Spleen (tissue), 11 donors: ENCODE measurements around the gene TMEM86A. TPM values are rescaled to one million over a fixed set of nuclear protein-coding genes. Genes with fewer than 3 reads are reported as not detected.
"Not testable (repeated sequence)": the region's sequence is repeated elsewhere in the genome, so short reads cannot be mapped to it uniquely, and the experiment has no call there.

Experiments used
- DNase-seq: peaks from one replicate; pipeline ENCODE4 v3.0.0-alpha.2; 2020
- H3K27ac ChIP-seq, 8 donors: fragments of 200-600 bp; sonication (generic) in 7 of 8; 1 replicate in 4 of 8; 2 replicates in 4 of 8; pipeline versions ENCODE4 v1.5.0 to v1.8.0; 2016 to 2021; ENCODE audit warnings: inconsistent platforms in 4 of 8, mild to moderate bottlenecking in 4 of 8, moderate library complexity in 1 of 8
- H3K27me3 ChIP-seq, 7 donors: fragments of 200-600 bp; sonication (generic) in 6 of 7; replicated peaks in 1 of 7; 1 replicate in 4 of 7; 2 replicates in 3 of 7; pipeline versions ENCODE4 v1.5.0 to v1.8.0; 2016 to 2021; ENCODE audit warnings: inconsistent platforms in 3 of 7, mild to moderate bottlenecking in 1 of 7
- H3K36me3 ChIP-seq, 6 donors: fragments of 200-600 bp; sonication (generic) in 5 of 6; 1 replicate in 4 of 6; 2 replicates in 2 of 6; pipeline versions ENCODE4 v1.5.0 to v1.8.0; 2016 to 2021; ENCODE audit warnings: inconsistent platforms in 2 of 6
- H3K4me1 ChIP-seq, 6 donors: fragments of 200-600 bp; sonication (generic) in 5 of 6; 1 replicate in 3 of 6; 2 replicates in 3 of 6; pipeline versions ENCODE4 v1.5.0 to v1.8.0; 2016 to 2021; ENCODE audit warnings: inconsistent platforms in 3 of 6
- H3K4me3 ChIP-seq, 8 donors: fragments of 200-600 bp; sonication (generic) in 7 of 8; 1 replicate in 4 of 8; 2 replicates in 4 of 8; pipeline versions ENCODE4 v1.5.0 to v1.8.0; 2016 to 2021; ENCODE audit warnings: inconsistent platforms in 4 of 8, mild to moderate bottlenecking in 4 of 8, moderate library complexity in 2 of 8
- H3K9me3 ChIP-seq, 8 donors: fragments of 200-600 bp; sonication (generic) in 7 of 8; 1 replicate in 4 of 8; 2 replicates in 4 of 8; pipeline versions ENCODE4 v1.5.0 to v1.8.0; 2016 to 2021; ENCODE audit warnings: inconsistent platforms in 4 of 8
- POLR2A ChIP-seq, 3 donors: fragments of 450-650 bp; IDR thresholded peaks; one replicate each; pipeline ENCODE4 v1.5.1; 2017; ENCODE audit warnings: antibody characterized with exemption in 3 of 3, mild to moderate bottlenecking in 1 of 3
- POLR2AphosphoS5 ChIP-seq, 3 donors: sonication (generic); formaldehyde crosslinking; IDR thresholded peaks; one replicate each; pipeline ENCODE4 v1.5.1; 2017; ENCODE audit warnings: antibody characterized with exemption in 3 of 3
- WGBS, 5 donors: extraction: QIAGEN DNeasy Blood & Tissue Kit in 3 of 5; methylation state at CpG; one replicate each; pipeline versions ENCODE4 v1.1.5 to v1.1.7; 2013 to 2018; 5-methylcytosine and 5-hydroxymethylcytosine counted together
- intact Hi-C: fragments of 100-400 bp; cut with DNase I; formaldehyde crosslinking; loops from one replicate; pipeline ENCODE4 v1.15.0; 2023; ENCODE audit warnings: low total_unique reads
- polyA plus RNA-seq, 3 donors: library from polyadenylated mRNA; stranded (reverse); fragments of 200-250 nt; gene quantifications; one replicate each; pipeline ENCODE4 v1.2.1, GENCODE V29; 2013
- total RNA-seq, 7 donors: library from RNA; depleted of rRNA in 3 of 7; stranded (reverse); fragments of >200 nt in 3 of 7; fragmentation: NEBNext Ultra II Directional in 4 of 7; extraction: Animal tissue kit (Norgen Biotek cat#: 25700) in 4 of 7; gene quantifications; one replicate each; pipeline versions ENCODE4 v1.1.0 to v1.2.1, GENCODE V29; 2016 to 2021
- TF ChIP-seq, protein P1 (sequence below), 11 experiments: fragments of 200-600 bp in 7 of 11; fragments of 450-650 bp in 4 of 11; sonication (generic) in 4 of 11; IDR thresholded peaks in 8 of 11; conservative IDR thresholded peaks in 3 of 11; 1 replicate in 7 of 11; 2 replicates in 4 of 11; pipeline versions ENCODE4 v1.4.0 to v1.8.0; 2016 to 2021; ENCODE audit warnings: antibody characterized with exemption in 11 of 11, inconsistent platforms in 4 of 11, mild to moderate bottlenecking in 1 of 11
- donor health status: healthy with polysubstance abuse.
- donor health status: DM: no; HTN: no; CAD: no; lungs with moderate emphysema.
- donor health status: DM: no; HTN: no; CAD: no.
- donor health status: Bipolar disorder and iron deficiency.
- donor health status: healthy.
- donor health status: DM: no; HTN: no; CAD: no.
- donor health status: DM: yes; HTN: yes; CAD: no.

TMEM86A gene
- total and polyA plus RNA-seq, 10 donors, result 0.98 to 25.0 (median 9.9) TPM

DNA sequence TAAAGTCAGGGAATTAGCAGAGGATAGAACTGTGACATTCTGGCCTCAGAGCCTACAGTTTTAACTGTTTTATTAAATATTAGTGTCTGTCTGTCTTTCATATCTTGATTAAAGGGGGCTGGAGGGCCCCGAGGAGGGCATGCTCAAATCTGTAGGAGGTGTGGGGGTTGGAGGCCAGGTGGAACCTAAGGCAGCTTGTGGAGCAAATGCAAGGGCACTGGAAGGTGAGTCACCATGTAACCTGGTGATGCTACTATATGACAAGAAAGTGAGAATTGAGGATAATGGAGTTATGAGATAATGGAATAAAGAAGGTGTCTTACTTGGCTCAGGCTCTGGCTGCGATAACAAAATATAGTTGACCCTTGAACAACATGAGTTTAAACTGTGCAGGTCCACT, 27.3 kb upstream of the TMEM86A start:
- intact Hi-C loops, result no loop called here
- Histone ChIP-seq H3K9me3 (no peaks in the 10 kb centered on the region), H3K27ac (no peak overlapping the region), H3K4me3 (no peak overlapping the region), H3K4me1 (peaks cover 0 to 23% (median 0%) of the 10 kb centered on the region in 6 donors), H3K27me3 (no peaks in the 10 kb centered on the region), H3K36me3 (no peaks in the 10 kb centered on the region)
- WGBS, 5 donors, result 82 to 94% (median 93%) methylated on average over 2 of the region's 2 CpGs
- TF ChIP-seq POLR2A (IDR thresholded peaks at IDR 0.05) (no peak), POLR2AphosphoS5 (IDR thresholded peaks at IDR 0.05) (no peak)
- TF ChIP-seq, protein P1, sequence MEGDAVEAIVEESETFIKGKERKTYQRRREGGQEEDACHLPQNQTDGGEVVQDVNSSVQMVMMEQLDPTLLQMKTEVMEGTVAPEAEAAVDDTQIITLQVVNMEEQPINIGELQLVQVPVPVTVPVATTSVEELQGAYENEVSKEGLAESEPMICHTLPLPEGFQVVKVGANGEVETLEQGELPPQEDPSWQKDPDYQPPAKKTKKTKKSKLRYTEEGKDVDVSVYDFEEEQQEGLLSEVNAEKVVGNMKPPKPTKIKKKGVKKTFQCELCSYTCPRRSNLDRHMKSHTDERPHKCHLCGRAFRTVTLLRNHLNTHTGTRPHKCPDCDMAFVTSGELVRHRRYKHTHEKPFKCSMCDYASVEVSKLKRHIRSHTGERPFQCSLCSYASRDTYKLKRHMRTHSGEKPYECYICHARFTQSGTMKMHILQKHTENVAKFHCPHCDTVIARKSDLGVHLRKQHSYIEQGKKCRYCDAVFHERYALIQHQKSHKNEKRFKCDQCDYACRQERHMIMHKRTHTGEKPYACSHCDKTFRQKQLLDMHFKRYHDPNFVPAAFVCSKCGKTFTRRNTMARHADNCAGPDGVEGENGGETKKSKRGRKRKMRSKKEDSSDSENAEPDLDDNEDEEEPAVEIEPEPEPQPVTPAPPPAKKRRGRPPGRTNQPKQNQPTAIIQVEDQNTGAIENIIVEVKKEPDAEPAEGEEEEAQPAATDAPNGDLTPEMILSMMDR (IDR thresholded peaks at IDR 0.05 in 8 of 11, conservative IDR thresholded peaks at IDR 0.05 in 3 of 11), result no peak
- no peak for DNase-seq

DNA sequence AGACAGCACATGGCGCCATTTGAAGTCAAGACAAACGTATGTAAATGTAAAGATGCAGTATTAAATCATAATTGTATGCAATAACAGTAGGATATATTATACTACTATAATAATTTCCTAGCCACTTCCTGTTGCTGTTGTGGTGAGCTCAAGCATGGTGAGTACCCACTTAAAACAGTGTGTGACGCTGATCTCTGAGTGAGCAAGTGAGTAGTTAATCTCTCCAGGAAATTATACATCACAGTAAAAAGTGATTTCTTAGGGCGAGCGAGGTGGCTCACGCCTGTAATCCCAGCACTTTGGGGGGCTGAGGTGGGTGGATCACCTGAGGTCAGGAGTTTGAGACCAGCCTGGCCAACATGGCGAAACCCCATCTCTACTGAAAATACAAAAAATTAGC, 26.4 kb upstream of the TMEM86A start:
- H3K36me3 ChIP-seq, DNase-seq, intact Hi-C loops, H3K9me3 ChIP-seq, H3K4me3 ChIP-seq, H3K27me3 ChIP-seq: not testable (repeated sequence)
- peak overlapping the region in 2 of 8 donors; percentile 36 to 40 for H3K27ac ChIP-seq
- 30 to 56% (median 37%) methylated on average over 7 of the region's 7 CpGs for WGBS, 5 donors
- peaks cover 0 to 23% (median 0%) of the 10 kb centered on the region in 6 donors for H3K4me1 ChIP-seq

DNA sequence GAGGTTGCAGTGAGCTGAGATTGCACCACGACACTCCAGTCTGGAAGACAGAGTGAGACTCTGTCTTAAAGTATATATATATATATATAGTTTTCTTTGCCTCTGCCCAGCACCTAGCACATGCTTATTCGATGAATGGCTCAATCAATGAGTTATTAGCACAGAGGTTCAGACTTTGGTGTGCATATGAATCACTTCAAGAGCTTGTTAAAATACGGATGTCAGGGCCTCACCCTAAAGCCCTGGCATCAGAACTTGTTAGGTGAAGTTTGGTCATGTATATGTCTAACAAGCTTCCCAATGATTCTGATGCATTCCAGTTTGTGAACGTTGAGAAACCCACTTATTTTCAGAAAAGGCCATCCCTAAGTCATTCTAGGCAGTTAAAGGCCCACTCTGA, 21.8 kb upstream of the TMEM86A start:
- no peak for DNase-seq
- no peak overlapping the region for H3K27ac ChIP-seq
- no peak for TF ChIP-seq POLR2AphosphoS5 (IDR thresholded peaks at IDR 0.05)
- TF ChIP-seq, protein P1 (IDR thresholded peaks at IDR 0.05 in 8 of 11, conservative IDR thresholded peaks at IDR 0.05 in 3 of 11), result no peak
- TF ChIP-seq POLR2A (IDR thresholded peaks at IDR 0.05), result no peak
- peaks cover 0 to 9% (median 0%) of the 10 kb centered on the region in 6 donors for H3K4me1 ChIP-seq
- H3K36me3 ChIP-seq, result no peaks in the 10 kb centered on the region
- H3K27me3 ChIP-seq, result no peaks in the 10 kb centered on the region
- WGBS, 5 donors, result 62 to 83% (median 75%) methylated on average over 4 of the region's 4 CpGs
- H3K4me3 ChIP-seq, result no peak overlapping the region
- intact Hi-C loops, result no loop called here
- no peaks in the 10 kb centered on the region for H3K9me3 ChIP-seq

DNA sequence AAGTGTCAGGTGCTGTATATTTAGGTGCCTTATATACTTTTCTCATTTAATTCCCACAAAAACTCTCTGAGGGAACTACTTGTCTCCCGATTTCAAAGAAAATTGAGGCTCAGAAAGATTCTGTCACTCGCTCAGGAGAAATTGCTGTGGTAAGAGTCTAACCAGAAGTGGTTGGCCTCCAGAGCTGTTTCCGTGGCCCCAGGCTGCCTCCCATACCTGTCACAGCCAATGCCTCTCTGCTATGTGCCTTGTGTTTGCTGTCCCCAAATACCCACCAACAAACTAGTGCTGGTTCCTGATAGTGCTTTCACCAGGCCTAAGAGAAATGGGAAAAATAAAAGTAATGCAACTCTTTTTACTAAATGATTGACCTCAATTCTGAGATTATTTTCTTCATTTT, 21.0 kb upstream of the TMEM86A start:
- no peak for TF ChIP-seq POLR2AphosphoS5 (IDR thresholded peaks at IDR 0.05)
- TF ChIP-seq POLR2A (IDR thresholded peaks at IDR 0.05), result no peak
- TF ChIP-seq, protein P1 (IDR thresholded peaks at IDR 0.05 in 8 of 11, conservative IDR thresholded peaks at IDR 0.05 in 3 of 11), result no peak

DNA sequence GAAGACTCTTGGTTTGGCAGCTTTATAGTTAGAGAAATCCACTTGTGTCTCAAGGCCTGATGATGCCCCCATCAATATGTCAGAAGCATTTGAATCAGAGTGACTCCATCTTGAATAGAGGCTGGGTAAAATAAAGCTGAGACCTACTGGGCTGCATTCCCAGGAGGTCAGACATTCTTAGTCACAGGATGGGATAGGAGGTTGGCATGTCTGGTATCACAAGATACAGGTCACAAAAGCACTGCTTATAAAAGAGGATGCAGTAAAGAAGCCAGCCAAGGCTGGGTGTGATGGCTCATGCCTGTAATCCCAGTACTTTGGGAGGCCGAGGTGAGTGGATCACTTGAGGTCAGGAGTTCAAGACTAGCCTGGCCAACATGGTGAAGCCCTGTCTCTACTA, 16.6 kb upstream of the TMEM86A start:
- H3K4me3 ChIP-seq, H3K36me3 ChIP-seq, H3K9me3 ChIP-seq, intact Hi-C loops, H3K27ac ChIP-seq, H3K27me3 ChIP-seq, H3K4me1 ChIP-seq, DNase-seq: not testable (repeated sequence)
- WGBS, 5 donors, result 79 to 100% (median 88%) methylated on average over 1 of the region's 1 CpG

More for the DNA sequence above, 21.0 kb upstream of the TMEM86A start:
- H3K27ac ChIP-seq, result no peak overlapping the region
- H3K27me3 ChIP-seq, result no peaks in the 10 kb centered on the region
- intact Hi-C loops, result no loop called here
- DNase-seq, result no peak
- no peaks in the 10 kb centered on the region for H3K9me3 ChIP-seq
- H3K36me3 ChIP-seq, result no peaks in the 10 kb centered on the region
- 74 to 87% (median 85%) methylated on average over 3 of the region's 3 CpGs for WGBS, 5 donors
- H3K4me3 ChIP-seq, result no peak overlapping the region
- peaks cover 0 to 2% (median 0%) of the 10 kb centered on the region in 6 donors for H3K4me1 ChIP-seq
